SK-N-SH (cell line): ENCODE results near the gene FIGNL1. TPM values are rescaled to one million over a fixed set of nuclear protein-coding genes. Genes with fewer than 3 reads are reported as not detected.

Experiments used
- CTCF ChIA-PET: fragments of 300-600, 350-600 bp; formaldehyde crosslinking; extraction: SDS; loops from one replicate; lab custom pipeline; 2021; lab: Yijun Ruan, JAX
- POLR2A ChIA-PET: fragments of 350-600 bp; sonication (Branson Sonifier 250); formaldehyde crosslinking; extraction: SDS; loops from one replicate; lab custom pipeline; 2020; ENCODE audit warnings: antibody characterized with exemption, inconsistent platforms; lab: Yijun Ruan, JAX
- DNase-seq: peaks from one replicate; pipeline ENCODE4 v3.0.0; 2012
- H2AFZ ChIP-seq: fragments of 200-600 bp; sonication (generic); 2 replicates; pipeline ENCODE4 v1.8.1; 2016; ENCODE audit warnings: antibody characterized with exemption, mild to moderate bottlenecking, low read depth
- H3F3A ChIP-seq: fragments of 200-600 bp; sonication (generic); replicated peaks from 2 replicates; pipeline ENCODE3; 2016; ENCODE audit warnings: antibody characterized with exemption, mild to moderate bottlenecking; ENCODE audit not compliant: insufficient read depth
- H3K27ac ChIP-seq, 2 experiments: fragments of 200-500 bp in 1 of 2; fragments of 200-600 bp in 1 of 2; sonication (Bioruptor generic) in 1 of 2; sonication (generic), shearing (Covaris generic) in 1 of 2; 2 replicates each; pipeline versions ENCODE4 v1.5.1 to v1.6.1; 2014 to 2016; ENCODE audit warnings: low read depth in 2 of 2, inconsistent platforms in 1 of 2, low read length in 1 of 2, mild to moderate bottlenecking in 1 of 2, mixed read lengths in 1 of 2
- H3K27me3 ChIP-seq: fragments of 200-600 bp; sonication (generic), shearing (Covaris generic); 2 replicates; pipeline ENCODE4 v1.6.1; 2016; ENCODE audit warnings: mixed run types; ENCODE audit not compliant: insufficient read depth
- H3K36me3 ChIP-seq, 2 experiments: fragments of 200-500 bp in 1 of 2; fragments of 200-600 bp in 1 of 2; sonication (Bioruptor generic) in 1 of 2; sonication (generic) in 1 of 2; replicated peaks in 1 of 2; 2 replicates each; pipeline versions ENCODE3 to v1.5.1; 2014 to 2016; ENCODE audit warnings: low read length in 1 of 2, mild to moderate bottlenecking in 1 of 2; ENCODE audit not compliant: insufficient read depth in 2 of 2, control insufficient read depth in 1 of 2
- H3K4me1 ChIP-seq, 2 experiments: fragments of 200-500 bp in 1 of 2; fragments of 200-600 bp in 1 of 2; sonication (Bioruptor generic) in 1 of 2; sonication (generic), shearing (Covaris generic) in 1 of 2; 2 replicates each; pipeline versions ENCODE4 v1.5.1 to v1.6.1; 2014 to 2016; ENCODE audit warnings: low read depth in 1 of 2, low read length in 1 of 2, mixed run types in 1 of 2; ENCODE audit not compliant: insufficient read depth in 2 of 2, control insufficient read depth in 1 of 2
- H3K4me2 ChIP-seq: fragments of 200-600 bp; sonication (generic), shearing (Covaris generic); 2 replicates; pipeline ENCODE4 v1.6.1; 2017; ENCODE audit warnings: mixed run types
- H3K4me3 ChIP-seq, 2 experiments: fragments of 200-500 bp in 1 of 2; fragments of 200-600 bp in 1 of 2; sonication (Bioruptor generic) in 1 of 2; sonication (generic), shearing (Covaris generic) in 1 of 2; 2 replicates each; pipeline versions ENCODE4 v1.5.1 to v1.8.1; 2014 to 2016; ENCODE audit warnings: low read depth in 2 of 2, inconsistent platforms in 1 of 2, low read length in 1 of 2, mild to moderate bottlenecking in 1 of 2, mixed read lengths in 1 of 2, moderate library complexity in 1 of 2
- H3K79me2 ChIP-seq: fragments of 200-600 bp; sonication (generic); 2 replicates; pipeline ENCODE4 v1.8.1; 2017; ENCODE audit warnings: mild to moderate bottlenecking; ENCODE audit not compliant: insufficient read depth
- H3K9ac ChIP-seq: fragments of 200-600 bp; sonication (generic); 2 replicates; pipeline ENCODE4 v1.6.1; 2017; ENCODE audit warnings: mixed run types
- H3K9me2 ChIP-seq: fragments of 200-600 bp; sonication (generic); 2 replicates; pipeline ENCODE4 v1.6.1; 2017; ENCODE audit warnings: mixed run types
- H3K9me3 ChIP-seq: fragments of 200-600 bp; sonication (generic); 2 replicates; pipeline ENCODE4 v1.6.1; 2017; ENCODE audit warnings: mixed run types, mild to moderate bottlenecking, moderate library complexity
- H4K20me1 ChIP-seq: fragments of 200-600 bp; sonication (generic); 2 replicates; pipeline ENCODE4 v1.6.1; 2017; ENCODE audit warnings: mild to moderate bottlenecking, mixed run types; ENCODE audit not compliant: insufficient read depth
- ELF1 ChIP-seq: IDR thresholded peaks from 2 replicates; pipeline ENCODE4 v1.4.0; 2012
- EZH2phosphoT487 ChIP-seq: fragments of 200-600 bp; sonication (generic); IDR thresholded peaks from 2 replicates; pipeline ENCODE4 v1.6.1; 2017; ENCODE audit warnings: low read depth, mixed run types, mild to moderate bottlenecking, antibody characterized with exemption, moderate library complexity, borderline replicate concordance
- FOXM1 ChIP-seq: IDR thresholded peaks from 2 replicates; pipeline ENCODE4 v1.4.0; 2012; ENCODE audit warnings: low read depth, mild to moderate bottlenecking
- GABPA ChIP-seq: IDR thresholded peaks from 2 replicates; pipeline ENCODE4 v1.4.0; 2012; ENCODE audit warnings: low read depth, mild to moderate bottlenecking
- GATA2 ChIP-seq: sonication (generic); formaldehyde crosslinking; IDR thresholded peaks from 2 replicates; pipeline ENCODE4 v1.5.0; 2020; ENCODE audit warnings: mild to moderate bottlenecking, missing genetic modification reagents
- NRF1 ChIP-seq: IDR thresholded peaks from 2 replicates; pipeline ENCODE4 v1.6.1; 2012; ENCODE audit warnings: low read depth, mild to moderate bottlenecking, low read length
- RCOR1 ChIP-seq: fragments of 150-350 bp; IDR thresholded peaks from 2 replicates; pipeline ENCODE4 v1.6.1; 2017; ENCODE audit warnings: antibody characterized with exemption, low read length
- TEAD4 ChIP-seq: IDR thresholded peaks from 2 replicates; pipeline ENCODE4 v1.4.0; 2012; ENCODE audit warnings: mild to moderate bottlenecking, borderline replicate concordance; ENCODE audit not compliant: insufficient read depth
- WGBS: methylation state at CpG from one replicate; pipeline ENCODE4 v1.1.6; 2017; ENCODE audit warnings: low lambda C conversion rate; 5-methylcytosine and 5-hydroxymethylcytosine counted together
- polyA plus RNA-seq, 3 experiments: library from polyadenylated mRNA; depleted of rRNA; stranded (reverse); fragments of >200 nt; gene quantifications; 2 replicates each; pipeline ENCODE4 v1.2.3, GENCODE V29; 2012
- TF ChIP-seq, protein P1 (sequence below): fragments of 150-350 bp; IDR thresholded peaks from 2 replicates; pipeline ENCODE4 v1.6.1; 2016; ENCODE audit warnings: mild to moderate bottlenecking, low read depth, low read length
- TF ChIP-seq, protein P2 (sequence below): IDR thresholded peaks from 2 replicates; pipeline ENCODE4; 2012

Gene FIGNL1
- polyA plus RNA-seq, 1 of the 3 experiments (the other 2 are of a cell fraction) = 6.7 TPM

DNA sequence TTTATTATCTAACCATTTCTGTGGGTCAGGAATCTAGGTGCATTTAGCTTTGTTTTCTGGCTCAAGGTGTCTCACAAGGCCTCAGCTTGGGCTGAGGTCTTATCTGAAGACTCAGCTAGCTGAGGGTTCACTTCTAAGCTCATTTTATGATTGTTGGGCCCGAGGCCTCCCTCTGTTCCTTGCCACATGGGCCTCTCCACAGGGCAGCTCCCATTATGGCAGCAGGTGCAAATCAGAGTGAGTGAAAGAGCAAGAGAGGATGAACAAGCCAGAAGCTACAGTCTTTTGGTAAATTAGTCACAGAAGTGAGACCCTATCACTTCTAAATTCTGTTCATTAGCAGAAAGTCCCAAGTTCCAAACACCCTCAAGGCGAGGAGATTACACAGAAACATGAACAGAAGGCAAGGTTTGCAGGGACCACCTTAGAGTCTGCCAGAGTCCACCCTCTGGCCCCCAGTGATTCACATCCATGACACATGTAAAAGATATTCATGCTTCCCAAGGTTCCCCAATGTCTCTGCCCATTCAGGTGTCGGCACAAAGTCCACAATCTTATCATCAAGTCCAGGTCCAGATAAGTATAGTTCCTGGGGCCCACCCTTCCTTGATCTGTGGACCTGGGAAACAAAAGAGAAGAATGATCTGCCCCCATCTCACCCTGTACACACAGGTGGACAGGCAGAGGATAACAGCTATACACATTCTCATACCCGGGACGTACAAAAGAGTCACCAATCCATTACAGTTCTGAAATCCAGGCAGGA is 23.7 kb downstream of the FIGNL1 start:
- H3K9me2 ChIP-seq = no peaks in the 10 kb centered on the region
- no peak overlapping the region for H3K9ac ChIP-seq
- H3K79me2 ChIP-seq = no peaks in the 10 kb centered on the region
- CTCF ChIA-PET = interaction anchor here (4.5 to 18.1 kb wide), 3 partner anchors 9 to 253 kb away, joined by 19 to 353 read pairs (median 42); no protein-coding TSS in a partner anchor
- TF ChIP-seq, protein P1, sequence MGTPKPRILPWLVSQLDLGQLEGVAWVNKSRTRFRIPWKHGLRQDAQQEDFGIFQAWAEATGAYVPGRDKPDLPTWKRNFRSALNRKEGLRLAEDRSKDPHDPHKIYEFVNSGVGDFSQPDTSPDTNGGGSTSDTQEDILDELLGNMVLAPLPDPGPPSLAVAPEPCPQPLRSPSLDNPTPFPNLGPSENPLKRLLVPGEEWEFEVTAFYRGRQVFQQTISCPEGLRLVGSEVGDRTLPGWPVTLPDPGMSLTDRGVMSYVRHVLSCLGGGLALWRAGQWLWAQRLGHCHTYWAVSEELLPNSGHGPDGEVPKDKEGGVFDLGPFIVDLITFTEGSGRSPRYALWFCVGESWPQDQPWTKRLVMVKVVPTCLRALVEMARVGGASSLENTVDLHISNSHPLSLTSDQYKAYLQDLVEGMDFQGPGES = no peak
- TF ChIP-seq NRF1 = no peak
- no peak for TF ChIP-seq GATA2 (CRISPR knock-in tag)
- no peak for TF ChIP-seq GABPA
- TF ChIP-seq ELF1 = no peak
- TF ChIP-seq, all 33 proteins: peak for 0
- POLR2A ChIA-PET = interaction anchor here (0.9 kb wide), 1 partner anchor 24 kb away, joined by 3 read pairs; the partner anchor contains the start of gene FIGNL1
- H3K4me1 ChIP-seq = peaks cover 0 to 26% of the 10 kb centered on the region in 2 experiments; a peak in 2 of 4 replicates
- H3K36me3 ChIP-seq = no peaks in the 10 kb centered on the region
- H2AFZ ChIP-seq = no peak overlapping the region
- no peaks in the 10 kb centered on the region for H3K27me3 ChIP-seq
- H3F3A ChIP-seq = no peaks in the 10 kb centered on the region
- DNase-seq = no peak
- H3K27ac ChIP-seq = no peak overlapping the region
- H3K4me2 ChIP-seq = no peak overlapping the region
- WGBS = 70% methylated on average over 5 of the region's 5 CpGs
- no peaks in the 10 kb centered on the region for H4K20me1 ChIP-seq
- H3K9me3 ChIP-seq = no peaks in the 10 kb centered on the region
- no peak overlapping the region for H3K4me3 ChIP-seq

DNA sequence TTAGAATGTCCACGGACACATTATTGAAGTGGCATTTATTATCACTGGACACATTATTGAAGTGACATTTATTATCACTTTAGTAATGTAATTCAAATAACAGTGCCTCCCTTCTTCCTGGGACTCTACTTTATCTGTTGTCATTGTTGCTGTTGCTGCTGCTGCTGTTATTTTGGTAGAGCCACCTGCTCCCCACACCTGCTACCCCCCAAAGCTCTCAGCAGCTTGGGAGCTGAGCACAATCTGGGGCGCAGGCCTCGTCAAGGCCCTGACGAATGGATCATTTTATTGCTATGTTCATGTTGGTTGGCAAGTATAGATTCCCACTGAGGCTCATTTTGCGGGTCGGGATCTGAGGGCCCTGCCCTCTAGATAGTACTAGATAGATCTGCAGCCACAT is 24.8 kb downstream of the FIGNL1 start:
- H2AFZ ChIP-seq = no peak overlapping the region
- H3K27ac ChIP-seq = peak overlapping the region in 1 of 2 experiments; percentile 43; a peak in 2 of 4 replicates
- CTCF ChIA-PET = interaction anchor here (0.7 to 18.1 kb wide), 9 partner anchors 8 to 283 kb away, joined by 3 to 353 read pairs (median 5); no protein-coding TSS in a partner anchor
- H3K27me3 ChIP-seq = no peaks in the 10 kb centered on the region
- no peak for TF ChIP-seq GATA2 (CRISPR knock-in tag)
- 0 out of 2 replicates have a peak, but pooled peaks have one; percentile 4 for TF ChIP-seq RCOR1
- no peak for TF ChIP-seq FOXM1
- TF ChIP-seq, protein P2, sequence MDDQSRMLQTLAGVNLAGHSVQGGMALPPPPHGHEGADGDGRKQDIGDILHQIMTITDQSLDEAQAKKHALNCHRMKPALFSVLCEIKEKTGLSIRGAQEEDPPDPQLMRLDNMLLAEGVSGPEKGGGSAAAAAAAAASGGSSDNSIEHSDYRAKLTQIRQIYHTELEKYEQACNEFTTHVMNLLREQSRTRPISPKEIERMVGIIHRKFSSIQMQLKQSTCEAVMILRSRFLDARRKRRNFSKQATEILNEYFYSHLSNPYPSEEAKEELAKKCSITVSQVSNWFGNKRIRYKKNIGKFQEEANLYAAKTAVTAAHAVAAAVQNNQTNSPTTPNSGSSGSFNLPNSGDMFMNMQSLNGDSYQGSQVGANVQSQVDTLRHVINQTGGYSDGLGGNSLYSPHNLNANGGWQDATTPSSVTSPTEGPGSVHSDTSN = no peak
- TF ChIP-seq EZH2phosphoT487 = no peak
- no peak for TF ChIP-seq TEAD4
- no peak for TF ChIP-seq NRF1
- no peak overlapping the region for H3K4me3 ChIP-seq
- H3K9me3 ChIP-seq = no peaks in the 10 kb centered on the region
- no peak overlapping the region for H3K9ac ChIP-seq
- no peak for DNase-seq
- no peak overlapping the region for H3K4me2 ChIP-seq
- H3K36me3 ChIP-seq = no peaks in the 10 kb centered on the region
- H3F3A ChIP-seq = no peaks in the 10 kb centered on the region
- H4K20me1 ChIP-seq = no peaks in the 10 kb centered on the region
- POLR2A ChIA-PET = no interaction called here
- 72% methylated on average over 6 of the region's 6 CpGs for WGBS
- H3K9me2 ChIP-seq = no peaks in the 10 kb centered on the region
- H3K4me1 ChIP-seq = peaks cover 0 to 24% of the 10 kb centered on the region in 2 experiments; a peak in 2 of 4 replicates
- H3K79me2 ChIP-seq = no peaks in the 10 kb centered on the region
